K562 (cell line): ENCODE results near the gene SCAPER. TPM values are rescaled to one million over a fixed set of nuclear protein-coding genes. Genes with fewer than 3 reads are reported as not detected.

ENCODE experiments used
- ATAC-seq: fragments of 200-7000 bp; cut with Tn5 transposase; 3 replicates; pipeline ENCODE4 v1.9.1; 2020; ENCODE audit warnings: moderate library complexity
- BruUV-seq: library from RNA; stranded (reverse); fragments of 400-500 nt; replicated peaks from 2 replicates; lab custom pipeline; 2021; lab: Mats Ljungman, UMichigan
- CTCF ChIA-PET: fragments of 300-600 bp; formaldehyde crosslinking; extraction: SDS; loops from one replicate; lab custom pipeline; 2021; ENCODE audit warnings: low intra/inter-chr PET ratio; lab: Yijun Ruan, JAX
- POLR2A ChIA-PET: fragments of 300-600, 350-650 bp; sonication (Branson Sonifier 250); formaldehyde crosslinking; extraction: SDS; loops from one replicate; lab custom pipeline; 2021; ENCODE audit warnings: antibody characterized with exemption, inconsistent platforms; lab: Yijun Ruan, JAX
- DNase-seq, 4 experiments: peaks; one replicate each; pipeline versions ENCODE4 v3.0.0 to v3.0.0-alpha.2; 2011 to 2018; ENCODE audit warnings: low spot score in 3 of 4, mixed read lengths in 3 of 4; ENCODE audit errors: extremely low read depth in 1 of 4
- FAIRE-seq: peaks from 2 replicates; lab custom pipeline; 2011; peaks lifted over from hg19 to GRCh38; lab: Jason Lieb, UNC
- H2AFZ ChIP-seq: 2 replicates; pipeline ENCODE4 v1.6.0; 2011; ENCODE audit warnings: low read depth, low read length, control low read depth, inconsistent platforms
- H3K27ac ChIP-seq: fragments of 200-600 bp; 3 replicates; pipeline ENCODE4 v1.8.0; 2011; ENCODE audit warnings: low read depth, mild to moderate bottlenecking, control low read depth, inconsistent platforms, low read length, moderate library complexity, mixed read lengths; ENCODE audit errors: extremely low read depth
- H3K27me3 ChIP-seq, 2 experiments: fragments of 300-600 bp in 1 of 2; 2 replicates in 1 of 2; 3 replicates in 1 of 2; pipeline versions ENCODE4 v1.6.0 to v1.8.0; 2011; ENCODE audit warnings: inconsistent platforms in 2 of 2, low read length in 2 of 2, mild to moderate bottlenecking in 1 of 2, mixed read lengths in 1 of 2, moderate library complexity in 1 of 2; ENCODE audit not compliant: control insufficient read depth in 2 of 2, insufficient read depth in 2 of 2
- H3K36me3 ChIP-seq: fragments of 300-600 bp; 3 replicates; pipeline ENCODE4 v1.8.0; 2011; ENCODE audit warnings: mild to moderate bottlenecking, low read length, inconsistent platforms; ENCODE audit not compliant: control insufficient read depth, insufficient read depth
- H3K4me1 ChIP-seq, 2 experiments: fragments of 200-600 bp in 1 of 2; replicated peaks in 1 of 2; 2 replicates in 1 of 2; 3 replicates in 1 of 2; pipeline versions ENCODE4 v1.5.1 to v1.8.0; 2011; ENCODE audit warnings: inconsistent platforms in 2 of 2, low read length in 2 of 2, mild to moderate bottlenecking in 1 of 2, mixed read lengths in 1 of 2, moderate library complexity in 1 of 2; ENCODE audit not compliant: control insufficient read depth in 2 of 2, insufficient read depth in 2 of 2
- H3K4me2 ChIP-seq: 2 replicates; pipeline ENCODE4 v1.6.1; 2011; ENCODE audit warnings: low read length, control low read depth, inconsistent platforms, mixed read lengths; ENCODE audit not compliant: insufficient read depth
- H3K4me3 ChIP-seq: fragments of 200-600 bp; sonication (generic), shearing (Covaris generic); 2 replicates; pipeline ENCODE4 v1.5.1; 2016; ENCODE audit warnings: control low read depth, inconsistent platforms
- H3K79me2 ChIP-seq: fragments of 200-600 bp; 3 replicates; pipeline ENCODE4 v1.8.0; 2011; ENCODE audit warnings: low read length, inconsistent platforms; ENCODE audit not compliant: control insufficient read depth, insufficient read depth
- H3K9ac ChIP-seq, 2 experiments: 2 replicates each; pipeline versions ENCODE4 v1.6.0 to v1.6.1; 2011; ENCODE audit warnings: low read depth in 2 of 2, low read length in 2 of 2, control low read depth in 1 of 2, inconsistent platforms in 1 of 2, mild to moderate bottlenecking in 1 of 2, mixed read lengths in 1 of 2; ENCODE audit not compliant: insufficient read depth in 1 of 2
- H3K9me1 ChIP-seq: one replicate; pipeline ENCODE4 v1.6.0; 2011; ENCODE audit warnings: inconsistent platforms, mild to moderate bottlenecking, low read length, moderate library complexity; ENCODE audit not compliant: control insufficient read depth, insufficient read depth
- H3K9me3 ChIP-seq: replicated peaks from 2 replicates; pipeline ENCODE4 v1.5.1; 2011; ENCODE audit warnings: low read depth, low read length, inconsistent platforms; ENCODE audit not compliant: control insufficient read depth, insufficient read depth
- H4K20me1 ChIP-seq: replicated peaks from 2 replicates; pipeline ENCODE4 v1.6.1; 2011; ENCODE audit warnings: low read length, inconsistent platforms, mixed read lengths; ENCODE audit not compliant: control insufficient read depth, insufficient read depth
- BHLHE40 ChIP-seq: IDR thresholded peaks from 2 replicates; pipeline ENCODE4 v1.6.1; 2011; ENCODE audit warnings: low read length, improper control_type of control experiment
- CBFA2T2 ChIP-seq: fragments of 450-650 bp; conservative IDR thresholded peaks from 2 replicates; pipeline ENCODE4 v1.6.1; 2017; ENCODE audit warnings: mild to moderate bottlenecking
- CTCF ChIP-seq, 3 experiments: IDR thresholded peaks in 2 of 3; conservative IDR thresholded peaks in 1 of 3; 2 replicates each; pipeline ENCODE4 v1.5.1; 2011 to 2012; ENCODE audit warnings: low read length in 3 of 3, mild to moderate bottlenecking in 3 of 3, control low read depth in 2 of 3, improper control_type of control experiment in 1 of 3, inconsistent platforms in 1 of 3, low read depth in 1 of 3, mixed read lengths in 1 of 3, moderate library complexity in 1 of 3; ENCODE audit not compliant: insufficient read depth in 2 of 3
- HDAC1 ChIP-seq, 2 experiments: fragments of 450-650 bp; IDR thresholded peaks; 2 replicates each; pipeline ENCODE4 v1.6.1; 2016 to 2017; ENCODE audit warnings: inconsistent platforms in 1 of 2, mild to moderate bottlenecking in 1 of 2, moderate library complexity in 1 of 2
- MEIS2 ChIP-seq: fragments of 450-650 bp; IDR thresholded peaks from 2 replicates; pipeline ENCODE4 v1.6.1; 2014; ENCODE audit warnings: mild to moderate bottlenecking; ENCODE audit not compliant: partially characterized antibody
- PBX2 ChIP-seq, 2 experiments: IDR thresholded peaks in 1 of 2; conservative IDR thresholded peaks in 1 of 2; 2 replicates each; pipeline ENCODE4 v1.6.1; 2016; ENCODE audit warnings: low read depth in 2 of 2, mild to moderate bottlenecking in 1 of 2, missing compliant biosample characterization in 1 of 2, missing genetic modification characterization in 1 of 2, moderate library complexity in 1 of 2
- PHB2 ChIP-seq: fragments of 450-650 bp; IDR thresholded peaks from 2 replicates; pipeline ENCODE4 v1.6.1; 2017; ENCODE audit warnings: low read depth
- PREB ChIP-seq: sonication (generic); formaldehyde crosslinking; IDR thresholded peaks from 2 replicates; pipeline ENCODE4 v1.8.1; 2023; ENCODE audit warnings: mild to moderate bottlenecking, missing genetic modification reagents
- RAD51 ChIP-seq: fragments of 450-650 bp; IDR thresholded peaks from 2 replicates; pipeline ENCODE4 v1.7.1; 2016; ENCODE audit warnings: low read depth, mild to moderate bottlenecking, borderline replicate concordance
- TFE3 ChIP-seq: fragments of 450-650 bp; formaldehyde crosslinking; IDR thresholded peaks from 2 replicates; pipeline ENCODE4 v1.4.0; 2020; ENCODE audit warnings: mild to moderate bottlenecking, mixed read lengths
- TOE1 ChIP-seq, 2 experiments: fragments of 450-650 bp in 1 of 2; sonication (generic) in 1 of 2; formaldehyde crosslinking in 1 of 2; IDR thresholded peaks; 2 replicates each; pipeline versions ENCODE4 v1.7.1 to v1.8.0; 2016 to 2022; ENCODE audit warnings: borderline replicate concordance in 2 of 2, mild to moderate bottlenecking in 2 of 2, antibody characterized with exemption in 1 of 2, inconsistent platforms in 1 of 2, low read depth in 1 of 2, missing genetic modification reagents in 1 of 2, moderate library complexity in 1 of 2
- WGBS: fragments of 100-300 bp; shearing (Covaris generic); methylation state at CpG from one replicate; pipeline ENCODE4 v1.1.6; 2016; ENCODE audit warnings: low coverage, mixed read lengths; ENCODE audit not compliant: insufficient coverage; ENCODE audit errors: missing lambda C conversion rate; 5-methylcytosine and 5-hydroxymethylcytosine counted together
- in situ Hi-C: fragments of 300-500 bp; cut with MboI; formaldehyde crosslinking; loops from 4 replicates; pipeline ENCODE4 v1.15.0; 2018; ENCODE audit warnings: inconsistent platforms, mixed read lengths
- intact Hi-C: fragments of 100-400 bp; cut with micrococcal nuclease; formaldehyde crosslinking; loops from 2 replicates; pipeline ENCODE4 v1.14.2; 2022
- polyA plus RNA-seq, 8 experiments: library from polyadenylated mRNA; depleted of rRNA in 4 of 8; stranded (reverse) in 5 of 8; unstranded in 3 of 8; fragments of >200 nt; fragmentation: Nextera tagmentation in 2 of 8; fragmentation: Illumina TruSeq in 1 of 8; extraction: Ambion mirVana in 2 of 8; extraction: Trizol in 1 of 8; gene quantifications; 2 replicates each; pipeline versions ENCODE4 v1.2.1 to v1.2.3, GENCODE V29; 2011 to 2014; ENCODE audit warnings: inconsistent platforms in 1 of 8, missing spikeins in 1 of 8
- total RNA-seq, 7 experiments: library from RNA; depleted of rRNA in 6 of 7; stranded (reverse); fragments of >200 nt in 6 of 7; fragmentation: Illumina TruSeq in 2 of 7; extraction: Trizol in 2 of 7; gene quantifications; 2 replicates each; pipeline versions ENCODE4 v1.2.1 to v1.2.3, GENCODE V29; 2011 to 2021; ENCODE audit warnings: low replicate concordance in 1 of 7

SCAPER gene
- total and polyA plus RNA-seq, 9 of the 15 experiments (the other 6 are each of a cell fraction or from before 2014, with no cell fraction given), result 1.3 to 5.7 (median 3.2) TPM

GRCh38 chr15:76932135-76932966 is 27.2 kb upstream of the SCAPER start:
- ChIA-PET POLR2A (interaction anchor here (0.7 to 1.4 kb wide), 4 partner anchors 13 to 1948 kb away, joined by 3 to 6 read pairs (median 4); no protein-coding TSS in a partner anchor), CTCF (no interaction called here)
- WGBS, result 10% methylated on average over 14 of the region's 14 CpGs
- ATAC-seq (no peak; the same call in 2 of the 3 replicates), FAIRE-seq (peak; percentile 6), DNase-seq (peak in 2 of 4 experiments; percentile 16)
- Histone ChIP-seq H3K9me1 (no peaks in the 10 kb centered on the region), H3K79me2 (peaks cover 21% of the 10 kb centered on the region), H3K36me3 (peaks cover 39% of the 10 kb centered on the region), H3K4me3 (peak overlapping the region; percentile 79), H4K20me1 (no peaks in the 10 kb centered on the region), H2AFZ (peak overlapping the region; percentile 84), H3K27ac (peak overlapping the region; percentile 64), H3K9me3 (no peaks in the 10 kb centered on the region), H3K9ac (peak overlapping the region; percentile 75 to 93), H3K27me3 (no peaks in the 10 kb centered on the region), H3K4me2 (peak overlapping the region; percentile 86), H3K4me1 (peaks cover 8 to 12% of the 10 kb centered on the region in 2 experiments; a peak in 4 of 5 replicates)
- TSS peak; percentile 56 for BruUV-seq
- in situ Hi-C loops, result no loop called here
- intact Hi-C loops, result no loop called here
- no peak for TF ChIP-seq PHB2
- TF ChIP-seq TOE1 (IDR thresholded peaks at IDR 0.05; ENCODE audit: borderline replicate concordance), result peak; percentile 56; the same call in 1 of the 2 replicates
- no peak for TF ChIP-seq TOE1 (CRISPR knock-in tag; IDR thresholded peaks at IDR 0.05; ENCODE audit: borderline replicate concordance, low read depth)
- peak; percentile 78 for TF ChIP-seq MEIS2
- TF ChIP-seq CTCF (IDR thresholded peaks at IDR 0.05 in 2 of 3, conservative IDR thresholded peaks at IDR 0.05 in 1 of 3; ENCODE audit: insufficient read depth in 2 of 3, low read depth in 1 of 3, low read length in 3 of 3), result no peak
- peak; percentile 23; the same call in 1 of the 2 replicates for TF ChIP-seq RAD51
- TF ChIP-seq PREB (CRISPR knock-in tag), result no peak
- TF ChIP-seq PBX2 (CRISPR knock-in tag; IDR thresholded peaks at IDR 0.05; ENCODE audit: low read depth), result no peak
- 0 out of 2 replicates have a peak, but pooled peaks have one; percentile 32 for TF ChIP-seq PBX2 (tag; conservative IDR thresholded peaks at IDR 0.05; ENCODE audit: low read depth)
- TF ChIP-seq HDAC1 (IDR thresholded peaks at IDR 0.05), result 0 out of 4 replicates have a peak, but pooled peaks of 1 of the 2 experiments have one; percentile 16
- TF ChIP-seq TFE3 (CRISPR knock-in tag), result peak; percentile 80
- 0 out of 2 replicates have a peak, but pooled peaks have one; percentile 6 for TF ChIP-seq CBFA2T2
- peak; percentile 62; the same call in 1 of the 2 replicates for TF ChIP-seq BHLHE40
